Heart right ventricle (tissue), 16 donors: ENCODE results near the gene PIF1. TPM values are rescaled to one million over a fixed set of nuclear protein-coding genes. Genes with fewer than 3 reads are reported as not detected.

ENCODE experiments used
- ATAC-seq, 8 donors: fragments of 200-7000 bp; cut with Tn5 transposase; one replicate each; pipeline ENCODE4 v1.9.1; 2020; ENCODE audit warnings: mild to moderate bottlenecking in 8 of 8, moderate library complexity in 8 of 8, moderate number of reproducible peaks in 1 of 8
- DNase-seq, 2 donors: peaks; one replicate each; pipeline ENCODE4 v3.0.0-alpha.2; 2020
- H3K27ac ChIP-seq, 10 donors: fragments of 200-600 bp; sonication (generic) in 2 of 10; one replicate each; pipeline versions ENCODE4 v1.5.0 to v1.8.0; 2020 to 2022; ENCODE audit warnings: mild to moderate bottlenecking in 3 of 10
- H3K27me3 ChIP-seq, 7 donors: fragments of 200-600 bp; one replicate each; pipeline ENCODE4 v1.8.0; 2021 to 2022; ENCODE audit warnings: mild to moderate bottlenecking in 2 of 7
- H3K36me3 ChIP-seq, 9 donors: fragments of 200-600 bp; sonication (generic) in 1 of 9; one replicate each; pipeline versions ENCODE4 v1.5.0 to v1.8.0; 2020 to 2022; ENCODE audit warnings: mild to moderate bottlenecking in 2 of 9
- H3K4me1 ChIP-seq, 9 donors: fragments of 200-600 bp; sonication (generic) in 1 of 9; one replicate each; pipeline versions ENCODE4 v1.5.0 to v1.8.0; 2020 to 2022; ENCODE audit warnings: mild to moderate bottlenecking in 4 of 9
- H3K4me3 ChIP-seq, 10 donors: fragments of 200-600 bp; sonication (generic) in 2 of 10; one replicate each; pipeline versions ENCODE4 v1.5.0 to v1.8.0; 2020 to 2022; ENCODE audit warnings: mild to moderate bottlenecking in 7 of 10, moderate library complexity in 2 of 10
- H3K9me3 ChIP-seq, 11 donors: fragments of 200-600 bp in 10 of 11; sonication (generic) in 2 of 11; one replicate each; pipeline versions ENCODE4 v1.5.0 to v1.8.0; 2013 to 2022; ENCODE audit warnings: mild to moderate bottlenecking in 2 of 11, control low read depth in 1 of 11, moderate library complexity in 1 of 11
- WGBS, 2 donors: extraction: QIAGEN DNeasy Blood & Tissue Kit; methylation state at CpG; one replicate each; pipeline ENCODE4 v1.1.7; 2013; ENCODE audit warnings: inconsistent platforms in 1 of 2; 5-methylcytosine and 5-hydroxymethylcytosine counted together
- intact Hi-C, 10 donors: fragments of 100-400 bp; cut with DNase I; formaldehyde crosslinking; loops; one replicate each; pipeline versions ENCODE4 v1.11.1 to v1.14.2; 2022
- polyA plus RNA-seq, 2 donors: library from polyadenylated mRNA; stranded (reverse); fragments of 200-250 nt; gene quantifications; one replicate each; pipeline ENCODE4 v1.2.3, GENCODE V29; 2013
- total RNA-seq, 10 donors: library from RNA; stranded (reverse); fragmentation: NEBNext Ultra II Directional in 3 of 10; extraction: Animal tissue kit (Norgen Biotek cat#: 25700) in 3 of 10; gene quantifications; one replicate each; pipeline versions ENCODE4 v1.2.1 to v1.2.4, GENCODE V29; 2021 to 2023
- TF ChIP-seq, protein P1 (sequence below), 9 donors: fragments of 200-600 bp; sonication (generic) in 2 of 9; IDR thresholded peaks; one replicate each; pipeline versions ENCODE4 v1.5.0 to v1.8.0; 2021 to 2022; ENCODE audit warnings: antibody characterized with exemption in 9 of 9, mild to moderate bottlenecking in 5 of 9, moderate library complexity in 1 of 9
- donor health status: Arrhythmogenic right ventricular cardiomyopathy.
- donor health status: ischemic (EF 13 %, LVEDD 7.1; RV severe dilation, severe dysfunction).
- donor health status: healthy with polysubstance abuse.
- donor health status: DM: no; HTN: yes; CAD: no.
- donor health status: DM: no; HTN: no; CAD: no.
- donor health status: ischemic (EF 25% LVEDD 6.9; RV normal size, moderate dysfunction).
- donor health status: ischemic (EF 25% LVEDD 5.7; RV mildly dilated, moderate dysfunction).
- donor health status: healthy.
- donor health status: DM: yes; HTN: yes; CAD: no.
- donor health status: Ischemic cardiomyopathy.
- donor health status: ischemic (EF 35%, LVEDD 5.7; RV mildly dilated, moderate dysfunction).
- donor health status: nonischemic (EF 11% LVEDD 7.7; RV severe dilation, severe dysfunction).
- donor health status: DM: yes; HTN: yes; CAD: no.
- donor health status: PGD.
- donor health status: ischemic (EF 29% LVEDD 5.4; RV normal size, mild dysfunction).
- donor health status: nonischemic (EF 23%, LVEDD 6.1; RV moderate dilation, normal function).

Gene PIF1
- total and polyA plus RNA-seq, 12 donors = 0.22 to 2.9 (median 0.45) TPM

- TF ChIP-seq, protein P1, sequence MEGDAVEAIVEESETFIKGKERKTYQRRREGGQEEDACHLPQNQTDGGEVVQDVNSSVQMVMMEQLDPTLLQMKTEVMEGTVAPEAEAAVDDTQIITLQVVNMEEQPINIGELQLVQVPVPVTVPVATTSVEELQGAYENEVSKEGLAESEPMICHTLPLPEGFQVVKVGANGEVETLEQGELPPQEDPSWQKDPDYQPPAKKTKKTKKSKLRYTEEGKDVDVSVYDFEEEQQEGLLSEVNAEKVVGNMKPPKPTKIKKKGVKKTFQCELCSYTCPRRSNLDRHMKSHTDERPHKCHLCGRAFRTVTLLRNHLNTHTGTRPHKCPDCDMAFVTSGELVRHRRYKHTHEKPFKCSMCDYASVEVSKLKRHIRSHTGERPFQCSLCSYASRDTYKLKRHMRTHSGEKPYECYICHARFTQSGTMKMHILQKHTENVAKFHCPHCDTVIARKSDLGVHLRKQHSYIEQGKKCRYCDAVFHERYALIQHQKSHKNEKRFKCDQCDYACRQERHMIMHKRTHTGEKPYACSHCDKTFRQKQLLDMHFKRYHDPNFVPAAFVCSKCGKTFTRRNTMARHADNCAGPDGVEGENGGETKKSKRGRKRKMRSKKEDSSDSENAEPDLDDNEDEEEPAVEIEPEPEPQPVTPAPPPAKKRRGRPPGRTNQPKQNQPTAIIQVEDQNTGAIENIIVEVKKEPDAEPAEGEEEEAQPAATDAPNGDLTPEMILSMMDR (IDR thresholded peaks at IDR 0.05) = no peak
- 67 to 76% methylated on average over 4 of the region's 4 CpGs for WGBS, 2 donors
- intact Hi-C loops = no loop called here
- ATAC-seq = peak in 2 of 8 donors; percentile 2 to 13
- Histone ChIP-seq H3K27ac (peak overlapping the region in 8 of 10 donors; percentile 3 to 88 (median 64)), H3K4me1 (peaks cover 23 to 100% (median 63%) of the 10 kb centered on the region in 9 donors), H3K27me3 (no peaks in the 10 kb centered on the region), H3K4me3 (no peak overlapping the region), H3K9me3 (no peaks in the 10 kb centered on the region), H3K36me3 (peaks cover 0 to 100% (median 24%) of the 10 kb centered on the region in 9 donors)
- DNase-seq = no peak
Measured at GRCh38 chr15:64854041-64854440, 28.6 kb upstream of the PIF1 start.

GRCh38 chr15:64851503-64851840 is 26.0 kb upstream of the PIF1 start:
- no peak overlapping the region for H3K4me3 ChIP-seq
- 69 to 72% methylated on average over 6 of the region's 6 CpGs for WGBS, 2 donors
- intact Hi-C loops = no loop called here
- peaks cover 18 to 99% (median 54%) of the 10 kb centered on the region in 9 donors for H3K4me1 ChIP-seq
- H3K27me3 ChIP-seq = no peaks in the 10 kb centered on the region
- ATAC-seq (peak in 5 of 8 donors; percentile 5 to 63 (median 29)), DNase-seq (no peak)
- H3K27ac ChIP-seq = peak overlapping the region in 7 of 10 donors; percentile 17 to 69 (median 47)
- TF ChIP-seq, protein P1 (IDR thresholded peaks at IDR 0.05) = no peak
- H3K9me3 ChIP-seq = no peaks in the 10 kb centered on the region
- peaks cover 0 to 100% (median 30%) of the 10 kb centered on the region in 9 donors for H3K36me3 ChIP-seq

DNA sequence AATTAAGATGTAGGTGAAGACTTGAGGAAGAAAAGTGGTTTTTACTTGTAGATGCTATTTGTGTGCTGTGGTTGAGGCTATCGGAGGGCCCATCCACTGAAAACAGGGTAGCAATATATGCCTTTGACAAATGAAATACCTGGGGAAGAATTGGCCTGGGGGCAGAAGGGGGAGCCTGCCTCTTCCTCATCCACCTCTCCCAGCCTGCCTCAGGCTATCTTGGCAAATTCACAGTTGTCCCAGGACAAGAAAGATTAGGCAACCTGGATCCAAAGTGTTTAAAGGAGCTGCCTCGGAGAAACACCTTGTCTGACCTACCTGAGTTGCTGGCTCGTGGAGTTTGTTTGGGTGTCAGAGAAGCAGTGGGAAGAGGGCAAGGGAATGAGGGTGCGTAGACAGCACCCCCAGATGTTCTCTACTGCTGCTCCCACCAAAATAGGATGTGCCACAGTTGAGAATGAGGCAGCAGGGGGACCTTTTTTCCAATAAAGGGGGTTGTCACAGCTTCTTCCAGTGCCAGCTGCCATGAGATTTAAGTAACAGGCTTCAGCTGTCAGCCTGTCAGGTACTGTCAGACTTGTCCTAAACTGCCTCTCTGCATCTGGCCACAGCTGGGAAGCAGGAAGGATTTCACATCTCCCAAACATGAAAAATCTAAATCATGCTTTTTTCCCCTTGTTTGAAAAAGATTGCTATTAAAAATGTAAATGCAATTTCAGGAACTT is 25.5 kb upstream of the PIF1 start:
- ATAC-seq (no peak), DNase-seq (no peak)
- peaks cover 17 to 99% (median 52%) of the 10 kb centered on the region in 9 donors for H3K4me1 ChIP-seq
- 86 to 89% methylated on average over 4 of the region's 4 CpGs for WGBS, 2 donors
- no peaks in the 10 kb centered on the region for H3K27me3 ChIP-seq
- H3K4me3 ChIP-seq = no peak overlapping the region
- peak overlapping the region in 7 of 10 donors; percentile 13 to 69 (median 44) for H3K27ac ChIP-seq
- no peaks in the 10 kb centered on the region for H3K9me3 ChIP-seq
- peaks cover 0 to 99% (median 29%) of the 10 kb centered on the region in 9 donors for H3K36me3 ChIP-seq
- intact Hi-C loops = no loop called here
- TF ChIP-seq, protein P1 (IDR thresholded peaks at IDR 0.05) = no peak

GRCh38 chr15:64847876-64848716 is 22.6 kb upstream of the PIF1 start:
- WGBS, 2 donors = 83 to 94% methylated on average over 8 of the region's 8 CpGs
- intact Hi-C loops = loop anchor here in 2 of 10 donors (10.0 kb wide), 2 partner anchors 57 to 137 kb away; partner anchors contain the start of gene SPG21 (in 1 of the 2)
- H3K36me3 ChIP-seq = peaks cover 0 to 70% (median 19%) of the 10 kb centered on the region in 9 donors
- peaks cover 19 to 98% (median 53%) of the 10 kb centered on the region in 9 donors for H3K4me1 ChIP-seq
- H3K27ac ChIP-seq = peak overlapping the region in 1 of 10 donors; percentile 4
- no peaks in the 10 kb centered on the region for H3K9me3 ChIP-seq
- no peaks in the 10 kb centered on the region for H3K27me3 ChIP-seq
- DNase-seq = no peak
- H3K4me3 ChIP-seq = no peak overlapping the region
- TF ChIP-seq, protein P1 (IDR thresholded peaks at IDR 0.05) = no peak
- ATAC-seq = no peak
